GM10847 (cell line): ENCODE data around the gene ABHD5.

Experiments
- POLR2A ChIP-seq: IDR thresholded peaks from 2 replicates; pipeline ENCODE4 v1.6.1; 2011; ENCODE audit not compliant: insufficient read length; ENCODE audit errors: extremely low read depth

The ABHD5 gene

GRCh38 chr3:43762451-43762850 is 71.7 kb downstream of the ABHD5 start:
- no peak for TF ChIP-seq POLR2A

- TF ChIP-seq POLR2A, result no peak
Measured at GRCh38 chr3:43764056-43764455, 73.3 kb downstream of the ABHD5 start.

- TF ChIP-seq POLR2A, result no peak
Measured at GRCh38 chr3:43764471-43764870, 73.7 kb downstream of the ABHD5 start.

- TF ChIP-seq POLR2A, result no peak
Measured at GRCh38 chr3:43765521-43765971, 74.8 kb downstream of the ABHD5 start.

GRCh38 chr3:43766672-43767465 is 76.1 kb downstream of the ABHD5 start:
- no peak for TF ChIP-seq POLR2A

GRCh38 chr3:43768381-43768973 is 77.7 kb downstream of the ABHD5 start:
- TF ChIP-seq POLR2A, result no peak

- TF ChIP-seq POLR2A, result no peak
Measured at GRCh38 chr3:43769097-43769884, 78.6 kb downstream of the ABHD5 start.

GRCh38 chr3:43769885-43770425 is 79.2 kb downstream of the ABHD5 start:
- no peak for TF ChIP-seq POLR2A

- TF ChIP-seq POLR2A, result no peak
Measured at GRCh38 chr3:43770426-43771103, 79.8 kb downstream of the ABHD5 start.

GRCh38 chr3:43771610-43772009 is 80.9 kb downstream of the ABHD5 start:
- no peak for TF ChIP-seq POLR2A

GRCh38 chr3:43773273-43774094 is 82.7 kb downstream of the ABHD5 start:
- TF ChIP-seq POLR2A, result no peak

- no peak for TF ChIP-seq POLR2A
Measured at GRCh38 chr3:43774799-43775198, 84.1 kb downstream of the ABHD5 start.

- TF ChIP-seq POLR2A, result no peak
Measured at GRCh38 chr3:43776101-43776500, 85.4 kb downstream of the ABHD5 start.

GRCh38 chr3:43779850-43780249 is 89.1 kb downstream of the ABHD5 start:
- TF ChIP-seq POLR2A, result no peak
